HG03108 (cell line): Measurements from ENCODE around the gene HPD.

Source experiments
- ATAC-seq: cut with Tn5 transposase; IDR thresholded peaks from one replicate; pipeline ENCODE4 v1.9.1; 2021; ENCODE audit warnings: moderate library complexity; ENCODE audit not compliant: unreplicated experiment

HPD gene

DNA sequence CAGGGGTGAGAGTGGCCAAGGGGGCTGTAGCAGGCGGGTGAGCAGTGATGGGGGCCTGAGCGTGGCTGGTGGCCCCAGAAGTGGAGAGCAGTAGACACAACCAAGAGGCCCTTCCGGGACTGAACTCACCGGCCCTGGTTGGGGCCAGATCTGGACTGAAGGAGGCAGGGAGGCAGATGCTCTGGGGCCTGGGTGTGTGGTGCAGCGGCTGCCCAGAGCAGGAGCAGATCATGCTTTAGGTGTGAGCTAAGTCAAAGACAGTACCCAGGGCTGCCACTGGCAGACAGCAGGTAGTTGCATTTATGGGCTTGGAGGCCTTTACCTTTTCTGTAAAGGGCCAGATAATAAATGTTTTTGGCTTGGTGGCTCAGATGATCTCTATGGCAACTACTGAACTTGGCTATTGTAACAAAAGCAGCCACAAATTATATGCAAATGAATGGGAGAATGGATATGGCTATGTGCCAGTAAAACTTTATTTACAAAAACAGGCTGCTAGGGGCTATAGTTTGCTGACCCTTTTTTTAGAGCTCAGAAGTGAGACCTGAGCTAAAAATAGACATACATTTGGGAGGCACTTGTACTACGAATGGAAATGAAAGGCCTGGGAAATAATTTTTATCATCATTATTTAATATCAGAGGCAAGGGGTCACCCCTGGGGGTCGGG is 29.3 kb downstream of the HPD start:
- ATAC-seq: no peak

DNA sequence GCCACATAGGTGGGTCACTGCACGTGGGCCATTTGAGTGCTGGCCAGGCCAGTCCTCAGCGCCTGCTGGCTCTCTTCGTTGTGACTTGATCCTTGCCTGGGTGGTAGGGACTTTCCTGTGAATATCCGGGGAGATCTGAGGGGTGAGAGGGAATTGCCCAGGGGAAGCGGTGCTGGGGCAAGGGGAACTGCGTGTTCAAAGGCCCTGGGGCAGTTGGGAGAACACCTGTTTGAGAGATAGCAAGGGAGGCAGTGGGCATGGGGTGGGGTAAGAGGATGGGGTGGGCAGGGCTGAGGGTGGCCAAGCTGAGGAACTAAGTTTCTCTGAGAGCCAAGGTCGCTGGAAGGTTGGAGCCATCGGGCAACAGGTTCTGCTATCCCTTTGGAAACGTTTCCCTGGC is 29.8 kb downstream of the HPD start:
- no peak for ATAC-seq

DNA sequence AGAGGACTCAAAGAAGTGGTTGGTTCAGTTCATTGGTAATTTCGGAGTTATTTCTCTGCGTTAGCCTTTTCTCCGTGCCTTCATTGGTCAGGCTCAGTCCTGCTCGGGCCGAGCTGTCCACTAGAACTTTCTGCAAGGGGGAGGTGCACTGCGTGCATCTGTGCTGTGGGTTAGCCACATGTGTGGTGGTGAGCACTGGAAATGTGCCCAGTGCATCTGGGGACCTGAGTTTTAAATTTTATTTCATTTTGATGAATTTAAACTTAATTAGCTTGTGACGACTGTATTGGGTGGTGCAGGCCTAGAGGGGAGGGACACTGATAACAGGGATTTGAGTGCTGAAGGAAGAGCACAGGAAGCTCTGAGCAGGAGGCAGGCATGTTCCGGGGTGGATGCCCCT is 30.4 kb downstream of the HPD start:
- no peak for ATAC-seq

DNA sequence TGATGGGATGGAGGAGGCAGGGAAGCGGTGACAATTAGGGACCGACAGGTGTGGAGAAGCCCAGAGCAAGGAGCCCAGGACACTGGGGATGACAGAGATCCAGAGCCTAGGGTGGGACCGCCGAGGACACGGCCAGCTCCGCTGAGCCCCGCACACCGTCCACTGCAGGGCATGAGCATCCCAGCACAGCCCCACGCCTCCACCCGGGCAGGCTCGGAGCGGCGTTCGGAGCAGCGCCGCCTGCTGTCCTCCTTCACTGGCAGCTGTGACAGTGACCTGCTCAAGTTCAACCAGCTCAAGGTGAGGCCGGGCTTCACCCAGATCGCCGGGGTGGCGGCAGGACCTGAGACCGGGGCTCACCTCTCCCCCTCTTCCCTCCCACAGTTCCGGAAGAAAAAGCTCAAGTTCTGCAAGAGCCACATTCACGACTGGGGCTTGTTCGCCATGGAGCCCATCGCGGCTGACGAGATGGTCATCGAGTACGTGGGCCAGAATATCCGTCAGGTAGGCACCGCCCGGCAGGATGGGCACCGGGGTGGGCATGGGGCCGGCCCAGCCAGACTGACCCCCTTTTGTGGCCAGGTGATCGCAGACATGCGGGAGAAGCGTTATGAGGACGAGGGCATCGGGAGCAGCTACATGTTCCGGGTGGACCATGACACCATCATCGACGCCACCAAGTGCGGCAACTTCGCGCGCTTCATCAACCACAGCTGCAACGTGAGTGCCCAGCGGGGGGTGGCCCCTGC is 31.1 kb downstream of the HPD start:
- no peak for ATAC-seq

DNA sequence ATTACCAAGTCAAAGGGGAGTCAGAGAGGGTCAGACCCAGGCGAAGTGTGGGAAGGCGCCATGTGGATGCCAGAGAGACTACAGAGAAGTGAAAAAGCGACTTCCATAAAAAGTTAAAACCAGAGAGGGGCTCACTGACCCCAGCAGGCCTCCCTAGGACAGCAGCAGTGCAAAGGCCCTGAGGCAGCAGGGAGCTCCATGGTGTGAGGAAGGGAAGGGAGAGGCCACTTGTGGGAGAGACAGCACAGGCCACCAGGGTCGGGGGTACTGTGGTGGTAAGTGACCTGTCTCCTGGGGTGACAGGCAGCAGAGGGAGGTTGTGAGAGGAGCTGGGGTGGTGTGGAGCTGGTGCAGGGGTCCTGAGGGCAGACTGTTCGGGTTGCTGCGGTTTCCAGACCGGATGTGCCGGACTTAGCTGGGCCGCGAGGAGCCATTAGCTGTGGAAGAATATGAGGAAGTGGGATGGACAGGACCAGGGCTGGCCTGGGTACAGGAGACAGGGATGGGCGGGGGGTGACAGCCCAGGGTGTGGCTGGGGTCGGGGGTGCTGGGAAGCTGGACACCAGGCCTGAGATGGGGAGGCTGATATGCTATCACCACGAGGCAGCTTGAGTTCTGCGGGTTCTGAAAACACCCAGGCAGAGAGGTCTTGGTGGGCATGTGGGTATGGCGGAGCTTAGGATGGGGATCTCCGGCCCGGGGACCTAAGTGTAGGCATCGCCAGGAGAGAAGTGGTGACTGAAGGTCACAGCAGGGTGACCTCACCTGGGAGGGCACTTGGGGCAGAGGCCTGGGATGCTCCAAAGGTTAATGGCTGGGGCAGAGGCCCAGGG is 32.1 kb downstream of the HPD start:
- ATAC-seq: no peak

DNA sequence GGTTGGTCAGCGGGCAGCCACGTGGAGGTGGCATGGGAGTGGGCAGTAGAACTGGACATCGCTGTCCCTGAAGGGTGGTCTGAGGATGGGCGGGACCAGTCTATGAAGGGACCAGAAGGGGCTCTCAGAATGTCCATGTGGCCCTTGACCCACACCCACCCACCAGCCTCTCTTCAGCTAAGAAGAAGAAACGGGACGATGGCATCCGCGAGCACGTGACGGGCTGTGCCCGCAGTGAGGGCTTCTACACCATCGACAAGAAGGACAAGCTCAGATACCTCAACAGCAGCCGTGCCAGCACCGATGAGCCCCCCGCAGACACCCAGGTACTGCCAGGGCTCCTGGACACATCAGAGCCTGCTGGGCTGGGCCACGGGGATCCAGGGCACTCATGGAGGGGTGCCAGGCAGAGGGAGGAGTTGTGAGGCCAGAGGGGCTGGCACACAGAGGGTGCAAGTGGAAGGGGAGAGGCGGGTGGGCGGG is 33.6 kb downstream of the HPD start:
- ATAC-seq: no peak

DNA sequence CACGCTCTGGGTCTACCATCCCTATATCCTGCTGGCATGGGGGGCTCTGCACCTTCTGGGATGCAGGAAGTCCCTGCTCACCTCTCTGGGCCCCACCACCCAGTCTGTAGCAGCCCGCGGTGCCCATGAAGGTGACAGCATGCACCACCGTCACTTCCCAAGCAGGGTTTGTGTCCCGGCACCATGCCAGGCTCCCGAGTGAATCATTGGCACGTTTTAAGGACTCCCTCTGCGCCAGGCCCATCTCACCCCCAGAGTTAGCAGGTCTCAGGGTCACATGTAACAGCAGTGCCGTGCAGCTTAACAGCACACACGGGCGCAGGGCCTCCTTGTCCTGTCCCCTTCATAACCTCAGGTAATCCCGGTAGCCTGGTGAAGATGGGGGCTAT is 34.9 kb downstream of the HPD start:
- no peak for ATAC-seq

DNA sequence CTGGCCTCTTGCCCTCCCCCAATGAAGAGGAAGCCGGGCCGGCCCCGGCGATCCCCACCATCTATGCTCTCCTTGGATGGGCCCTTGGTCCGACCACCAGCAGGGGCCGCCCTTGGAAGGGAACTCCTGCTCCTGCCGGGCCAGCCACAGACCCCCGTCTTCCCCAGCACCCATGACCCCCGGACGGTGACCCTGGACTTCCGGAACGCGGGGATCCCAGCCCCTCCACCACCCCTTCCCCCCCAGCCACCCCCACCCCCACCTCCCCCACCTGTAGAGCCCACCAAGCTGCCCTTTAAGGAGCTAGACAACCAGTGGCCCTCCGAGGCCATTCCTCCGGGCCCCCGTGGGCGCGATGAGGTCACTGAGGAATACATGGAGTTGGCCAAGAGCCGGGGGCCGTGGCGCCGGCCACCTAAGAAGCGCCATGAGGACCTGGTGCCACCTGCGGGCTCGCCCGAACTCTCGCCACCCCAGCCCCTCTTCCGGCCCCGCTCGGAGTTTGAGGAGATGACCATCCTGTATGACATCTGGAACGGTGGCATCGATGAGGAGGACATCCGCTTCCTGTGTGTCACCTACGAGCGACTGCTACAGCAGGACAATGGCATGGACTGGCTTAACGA is 35.4 kb downstream of the HPD start:
- no peak for ATAC-seq

DNA sequence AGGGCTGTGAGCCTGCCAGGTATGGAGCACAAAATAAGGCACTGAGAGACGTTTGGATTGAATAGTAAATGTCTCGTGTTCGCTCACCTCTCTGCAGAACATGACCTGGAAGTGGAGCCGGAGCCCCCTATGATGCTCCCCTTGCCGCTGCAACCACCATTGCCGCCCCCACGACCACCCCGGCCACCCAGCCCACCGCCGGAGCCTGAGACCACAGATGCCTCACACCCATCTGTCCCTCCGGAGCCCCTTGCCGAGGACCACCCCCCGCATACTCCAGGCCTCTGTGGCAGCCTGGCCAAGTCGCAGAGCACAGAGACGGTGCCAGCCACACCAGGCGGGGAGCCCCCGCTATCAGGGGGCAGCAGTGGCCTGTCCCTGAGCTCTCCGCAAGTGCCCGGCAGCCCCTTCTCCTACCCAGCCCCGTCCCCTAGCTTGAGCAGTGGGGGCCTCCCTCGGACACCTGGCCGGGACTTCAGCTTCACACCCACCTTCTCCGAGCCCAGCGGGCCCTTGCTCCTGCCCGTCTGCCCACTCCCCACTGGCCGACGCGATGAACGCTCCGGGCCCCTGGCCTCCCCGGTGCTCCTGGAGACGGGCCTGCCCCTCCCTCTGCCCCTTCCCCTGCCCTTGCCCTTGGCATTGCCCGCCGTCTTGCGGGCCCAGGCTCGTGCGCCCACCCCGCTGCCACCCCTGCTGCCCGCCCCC is 36.1 kb downstream of the HPD start:
- ATAC-seq: no peak

DNA sequence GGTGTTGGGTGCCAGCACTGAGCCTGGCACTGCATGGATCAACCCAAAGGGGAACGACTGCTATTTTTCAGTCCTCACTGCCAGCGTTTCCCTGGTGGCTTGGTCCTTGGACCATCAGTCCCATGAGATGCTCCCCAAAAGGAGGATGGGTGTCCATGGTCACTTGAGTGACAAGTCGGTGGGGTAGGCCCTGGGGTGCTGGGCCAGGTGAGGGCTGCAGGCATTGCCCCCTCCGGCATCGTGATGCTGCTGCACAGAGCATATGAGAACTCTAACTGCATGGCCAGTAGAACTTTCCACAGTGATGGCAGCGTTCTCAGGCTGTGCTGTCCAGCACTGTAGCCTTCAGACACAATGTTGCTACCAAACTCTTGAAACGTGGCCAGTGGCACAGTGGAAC is 38.6 kb downstream of the HPD start:
- no peak for ATAC-seq

DNA sequence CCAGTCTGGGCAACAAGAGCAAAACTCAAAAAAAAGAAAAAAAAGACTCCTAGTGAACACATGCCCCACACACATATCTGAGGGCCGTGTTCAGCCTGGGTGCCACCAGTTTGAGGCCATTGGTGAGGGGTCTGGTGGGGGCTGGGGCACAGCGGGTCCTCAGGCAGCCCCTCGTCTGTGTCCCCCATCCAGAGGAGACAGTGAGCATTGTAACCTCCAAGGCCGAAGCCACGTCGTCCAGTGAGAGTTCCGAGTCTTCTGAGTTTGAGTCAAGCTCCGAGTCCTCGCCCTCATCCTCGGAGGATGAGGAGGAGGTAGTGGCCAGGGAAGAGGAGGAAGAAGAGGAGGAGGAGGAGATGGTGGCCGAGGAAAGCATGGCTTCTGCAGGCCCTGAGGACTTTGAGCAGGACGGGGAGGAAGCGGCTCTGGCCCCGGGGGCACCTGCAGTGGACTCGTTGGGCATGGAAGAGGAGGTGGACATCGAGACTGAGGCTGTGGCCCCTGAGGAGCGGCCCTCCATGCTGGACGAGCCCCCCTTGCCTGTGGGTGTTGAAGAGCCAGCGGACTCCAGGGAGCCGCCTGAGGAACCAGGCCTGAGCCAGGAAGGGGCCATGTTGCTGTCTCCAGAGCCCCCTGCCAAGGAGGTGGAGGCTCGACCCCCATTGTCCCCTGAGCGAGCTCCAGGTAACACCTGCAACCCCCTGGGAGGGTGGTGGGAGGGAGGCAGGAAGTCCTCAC is 39.3 kb downstream of the HPD start:
- no peak for ATAC-seq

DNA sequence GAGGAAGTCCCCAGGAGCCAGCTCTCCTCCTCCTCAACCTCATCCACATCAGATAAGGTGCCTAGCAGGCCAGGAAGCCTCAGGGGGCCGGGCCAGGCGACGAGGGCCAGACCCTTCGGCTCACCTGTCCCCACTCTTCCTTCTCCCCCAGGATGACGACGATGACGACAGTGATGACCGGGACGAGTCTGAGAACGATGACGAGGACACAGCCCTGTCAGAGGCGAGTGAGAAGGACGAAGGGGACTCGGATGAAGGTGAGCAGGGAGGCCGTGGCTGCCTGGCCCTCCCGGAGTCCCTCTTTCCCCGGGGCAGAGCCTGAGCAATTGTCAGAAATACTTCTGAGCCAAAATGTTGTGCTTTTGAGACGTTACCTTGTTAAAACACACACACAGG is 41.0 kb downstream of the HPD start:
- ATAC-seq: no peak

DNA sequence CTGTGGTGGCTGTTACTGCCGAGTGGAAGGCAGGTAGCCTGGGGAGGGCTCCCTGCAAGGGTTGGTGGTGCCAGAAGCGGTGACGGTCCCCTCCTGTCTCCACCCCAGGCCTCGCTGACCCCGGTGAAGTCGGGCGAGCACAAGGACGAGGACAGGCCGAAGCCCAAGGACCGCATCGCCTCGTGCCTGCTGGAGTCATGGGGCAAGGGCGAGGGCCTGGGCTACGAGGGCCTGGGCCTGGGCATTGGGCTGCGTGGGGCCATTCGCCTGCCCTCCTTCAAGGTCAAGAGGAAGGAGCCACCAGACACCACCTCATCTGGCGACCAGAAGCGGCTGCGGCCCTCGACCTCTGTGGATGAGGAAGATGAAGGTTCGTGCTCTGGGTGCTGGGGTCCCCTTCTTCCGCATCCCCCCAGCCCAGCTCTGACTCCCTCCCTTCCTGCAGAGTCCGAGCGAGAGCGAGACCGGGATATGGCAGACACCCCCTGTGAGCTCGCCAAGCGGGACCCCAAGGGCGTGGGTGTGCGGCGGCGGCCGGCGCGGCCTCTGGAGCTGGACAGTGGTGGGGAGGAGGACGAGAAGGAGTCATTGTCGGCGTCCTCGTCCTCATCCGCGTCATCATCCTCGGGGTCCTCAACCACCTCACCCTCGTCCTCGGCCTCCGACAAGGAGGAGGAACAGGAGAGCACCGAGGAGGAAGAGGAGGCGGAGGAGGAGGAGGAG is 41.6 kb downstream of the HPD start:
- no peak for ATAC-seq

DNA sequence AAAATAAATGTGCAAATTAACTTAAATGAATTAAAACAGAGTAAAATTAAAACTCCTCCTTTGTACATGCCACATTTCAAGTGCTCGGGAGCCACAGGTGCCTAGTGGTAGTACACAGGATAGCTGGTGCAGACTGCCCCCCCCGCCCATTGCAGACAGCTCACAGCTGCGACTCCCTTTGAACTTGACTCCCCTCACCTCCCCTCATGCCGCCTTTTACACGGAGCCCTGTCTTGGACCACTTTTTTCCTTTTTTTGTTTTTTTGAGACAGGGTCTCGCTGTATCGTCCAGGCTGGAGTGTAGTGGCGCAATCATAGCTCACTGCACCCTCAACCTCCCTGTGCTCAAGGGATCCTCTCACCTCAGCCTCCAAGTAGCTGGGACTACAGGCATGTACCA is 43.4 kb downstream of the HPD start:
- no peak for ATAC-seq

DNA sequence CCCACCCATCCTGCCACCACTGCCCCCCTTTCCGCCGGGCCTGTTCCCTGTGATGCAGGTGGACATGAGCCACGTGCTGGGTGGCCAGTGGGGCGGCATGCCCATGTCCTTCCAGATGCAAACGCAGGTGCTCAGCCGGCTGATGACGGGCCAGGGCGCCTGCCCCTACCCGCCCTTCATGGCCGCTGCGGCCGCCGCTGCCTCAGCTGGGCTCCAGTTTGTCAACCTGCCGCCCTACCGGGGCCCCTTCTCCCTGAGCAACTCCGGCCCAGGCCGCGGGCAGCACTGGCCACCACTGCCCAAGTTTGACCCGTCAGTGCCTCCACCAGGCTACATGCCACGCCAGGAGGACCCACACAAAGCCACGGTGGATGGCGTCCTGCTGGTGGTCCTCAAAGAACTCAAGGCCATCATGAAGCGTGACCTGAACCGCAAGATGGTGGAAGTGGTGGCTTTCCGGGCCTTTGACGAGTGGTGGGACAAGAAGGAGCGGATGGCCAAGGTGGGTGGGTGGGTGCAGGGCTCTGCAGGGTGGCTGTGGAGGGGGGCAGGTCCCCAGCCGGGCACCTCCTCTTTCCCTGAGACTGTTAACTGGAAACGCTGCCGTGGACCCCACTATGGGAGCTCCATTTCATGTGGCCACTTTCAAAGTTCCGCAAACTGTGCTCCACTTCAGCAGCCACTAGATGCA is 44.1 kb downstream of the HPD start:
- ATAC-seq: no peak

DNA sequence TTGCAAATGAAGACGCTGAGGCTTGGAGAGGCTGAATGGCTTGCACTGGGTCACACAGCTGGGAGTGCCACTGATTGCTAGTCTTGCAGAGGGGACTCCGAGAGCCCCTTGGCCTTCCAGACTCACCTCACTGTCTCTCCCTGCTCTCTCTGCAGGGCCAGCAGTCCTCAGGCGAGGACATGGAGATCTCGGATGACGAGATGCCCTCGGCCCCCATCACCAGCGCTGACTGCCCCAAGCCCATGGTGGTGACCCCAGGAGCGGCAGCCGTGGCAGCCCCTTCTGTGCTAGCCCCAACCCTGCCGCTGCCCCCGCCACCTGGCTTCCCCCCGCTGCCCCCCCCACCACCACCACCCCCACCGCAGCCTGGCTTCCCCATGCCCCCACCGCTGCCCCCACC is 44.7 kb downstream of the HPD start:
- ATAC-seq: no peak

DNA sequence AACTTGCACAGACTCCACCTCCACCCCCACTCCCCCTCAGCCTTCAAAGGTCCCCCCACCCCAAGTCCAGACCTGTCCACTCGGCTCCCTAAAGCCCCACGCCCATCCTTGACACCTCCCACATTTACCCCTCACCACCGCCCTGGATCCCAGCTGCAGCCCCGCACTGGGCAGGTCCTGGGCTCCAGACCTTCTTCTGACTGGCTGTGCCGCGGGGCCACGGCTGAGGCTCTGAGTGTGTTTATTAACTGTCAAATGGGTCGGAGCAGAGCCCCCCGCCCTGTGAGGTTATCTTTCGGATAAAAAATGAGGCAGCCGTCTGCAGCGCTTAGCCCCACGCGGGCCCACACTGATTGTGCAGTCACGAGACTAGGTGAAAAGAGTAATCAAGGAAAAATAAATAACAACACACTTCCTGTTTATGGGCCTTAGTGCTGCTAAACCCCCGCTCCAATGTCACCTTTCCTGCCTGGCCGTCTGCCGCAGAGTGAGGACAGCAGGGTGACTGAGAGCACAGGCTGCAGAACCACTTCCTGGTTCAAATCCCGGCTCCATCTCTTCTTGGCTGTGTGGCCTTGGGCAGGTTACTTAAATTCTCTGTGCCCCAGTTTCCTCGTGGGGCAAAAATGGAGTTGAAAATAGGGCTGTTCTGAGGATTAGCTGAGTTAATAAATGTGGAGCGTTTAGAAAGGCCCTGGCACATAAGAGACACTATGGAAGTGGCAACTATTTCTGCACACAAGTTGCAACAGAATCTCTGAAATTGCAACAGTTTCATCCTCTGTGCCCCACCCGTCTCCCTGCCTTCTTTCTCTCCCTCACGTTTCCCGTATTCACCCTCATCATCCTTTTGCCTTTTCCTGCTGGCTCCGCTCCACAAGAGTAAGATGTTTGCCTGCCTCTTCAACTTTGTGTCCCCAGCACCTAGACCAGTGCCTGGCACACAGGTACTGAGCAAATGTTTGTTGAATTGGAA is 45.5 kb downstream of the HPD start:
- no peak for ATAC-seq
